LNCaP clone FGC (cell line): ENCODE measurements around the gene DNAH12.

Experiments used
- DNase-seq: peaks from one replicate; pipeline ENCODE4 v3.0.0-alpha.2; 2011; ENCODE audit warnings: low read depth
- H3K4me3 ChIP-seq: 2 replicates; pipeline ENCODE4 v1.5.1; 2011; ENCODE audit warnings: mild to moderate bottlenecking, low read depth, low read length, control low read depth
- TF ChIP-seq, protein P1 (sequence below): IDR thresholded peaks from 2 replicates; pipeline ENCODE4 v1.5.1; 2012; ENCODE audit warnings: mild to moderate bottlenecking; ENCODE audit not compliant: control insufficient read depth, insufficient read depth; ENCODE audit errors: extremely low read depth

The DNAH12 gene

DNA sequence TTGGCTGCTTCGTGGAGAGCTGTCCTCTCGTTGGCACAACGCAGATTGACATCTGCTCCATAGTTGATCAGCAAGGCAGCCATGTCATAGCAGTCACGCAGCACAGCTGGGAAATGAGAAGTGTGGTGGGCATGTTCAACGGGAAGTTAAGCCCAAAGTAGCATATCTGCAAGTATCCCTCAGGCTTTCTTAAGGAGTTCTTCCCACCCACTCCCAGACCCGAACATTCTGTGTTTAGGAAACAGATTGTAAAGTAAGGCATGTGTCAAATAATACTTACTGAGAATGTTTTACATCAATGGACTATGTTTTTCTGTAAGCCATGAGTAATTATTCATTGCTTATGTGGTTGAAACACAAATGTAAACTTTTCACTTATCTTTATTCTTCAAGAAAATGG, 260.8 kb downstream of the DNAH12 start:
- no peak overlapping the region for H3K4me3 ChIP-seq

DNA sequence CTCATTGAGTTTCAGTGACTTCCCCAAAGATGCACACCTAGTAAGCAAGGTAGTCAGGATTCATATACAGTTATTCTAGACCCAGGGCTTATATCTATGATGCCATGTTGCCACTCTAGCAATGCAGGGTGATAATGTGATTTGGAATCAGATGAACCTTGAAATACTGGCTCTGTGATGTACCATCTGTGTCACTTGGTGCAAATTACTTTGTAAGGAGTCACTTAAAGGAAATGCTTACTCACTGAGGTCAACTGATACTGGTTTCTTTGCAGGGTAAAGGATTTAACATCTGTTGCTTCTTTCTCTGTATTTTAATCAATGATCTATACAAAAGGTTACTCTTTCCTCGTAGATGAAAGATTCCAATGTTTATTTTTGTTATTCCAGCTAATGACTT, 262.4 kb downstream of the DNAH12 start:
- TF ChIP-seq, protein P1, sequence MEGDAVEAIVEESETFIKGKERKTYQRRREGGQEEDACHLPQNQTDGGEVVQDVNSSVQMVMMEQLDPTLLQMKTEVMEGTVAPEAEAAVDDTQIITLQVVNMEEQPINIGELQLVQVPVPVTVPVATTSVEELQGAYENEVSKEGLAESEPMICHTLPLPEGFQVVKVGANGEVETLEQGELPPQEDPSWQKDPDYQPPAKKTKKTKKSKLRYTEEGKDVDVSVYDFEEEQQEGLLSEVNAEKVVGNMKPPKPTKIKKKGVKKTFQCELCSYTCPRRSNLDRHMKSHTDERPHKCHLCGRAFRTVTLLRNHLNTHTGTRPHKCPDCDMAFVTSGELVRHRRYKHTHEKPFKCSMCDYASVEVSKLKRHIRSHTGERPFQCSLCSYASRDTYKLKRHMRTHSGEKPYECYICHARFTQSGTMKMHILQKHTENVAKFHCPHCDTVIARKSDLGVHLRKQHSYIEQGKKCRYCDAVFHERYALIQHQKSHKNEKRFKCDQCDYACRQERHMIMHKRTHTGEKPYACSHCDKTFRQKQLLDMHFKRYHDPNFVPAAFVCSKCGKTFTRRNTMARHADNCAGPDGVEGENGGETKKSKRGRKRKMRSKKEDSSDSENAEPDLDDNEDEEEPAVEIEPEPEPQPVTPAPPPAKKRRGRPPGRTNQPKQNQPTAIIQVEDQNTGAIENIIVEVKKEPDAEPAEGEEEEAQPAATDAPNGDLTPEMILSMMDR: no peak
- H3K4me3 ChIP-seq: no peak overlapping the region
- no peak for DNase-seq

More for the DNA sequence above, 260.8 kb downstream of the DNAH12 start:
- no peak for DNase-seq
- TF ChIP-seq, protein P1: no peak

DNA sequence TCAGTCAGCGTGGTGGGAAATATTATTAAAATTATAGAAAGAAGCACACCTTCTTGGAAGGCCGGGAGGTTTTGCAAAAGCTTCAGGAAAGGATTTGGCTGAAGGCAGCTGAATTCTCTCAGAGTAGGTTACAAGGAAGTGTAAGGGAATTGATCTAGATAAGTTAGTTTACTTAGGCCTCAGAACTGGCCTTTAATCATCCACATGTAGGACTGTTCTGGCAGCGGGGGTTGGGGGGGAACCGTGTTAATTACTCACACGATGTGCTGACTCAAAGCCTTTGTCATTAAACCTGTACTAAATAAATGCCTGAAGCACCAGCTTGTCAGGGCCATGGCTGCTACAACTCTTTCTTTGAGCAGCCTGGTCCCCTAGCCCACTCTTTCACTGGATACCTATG, 264.5 kb downstream of the DNAH12 start:
- no peak for DNase-seq
- no peak overlapping the region for H3K4me3 ChIP-seq
- TF ChIP-seq, protein P1: no peak

DNA sequence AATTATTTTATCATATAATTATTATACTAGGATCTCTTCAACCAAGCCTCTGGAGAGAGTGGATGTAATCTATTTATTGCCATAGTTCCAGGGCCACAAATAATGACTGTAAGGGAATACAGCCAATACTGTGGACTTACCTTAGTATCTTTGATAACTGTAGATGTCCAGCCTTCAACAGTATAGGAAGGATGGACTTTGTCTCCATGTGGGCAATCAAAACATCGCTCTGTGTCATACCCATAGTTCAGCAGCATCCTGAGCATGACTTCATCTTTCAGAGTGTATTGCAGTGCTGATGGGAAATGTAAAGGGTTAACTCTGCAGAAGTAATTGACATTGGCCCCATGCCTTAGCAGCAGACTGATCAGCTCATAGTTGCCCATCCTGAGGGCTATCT, 265.9 kb downstream of the DNAH12 start:
- no peak overlapping the region for H3K4me3 ChIP-seq
- TF ChIP-seq, protein P1: no peak
- DNase-seq: no peak

DNA sequence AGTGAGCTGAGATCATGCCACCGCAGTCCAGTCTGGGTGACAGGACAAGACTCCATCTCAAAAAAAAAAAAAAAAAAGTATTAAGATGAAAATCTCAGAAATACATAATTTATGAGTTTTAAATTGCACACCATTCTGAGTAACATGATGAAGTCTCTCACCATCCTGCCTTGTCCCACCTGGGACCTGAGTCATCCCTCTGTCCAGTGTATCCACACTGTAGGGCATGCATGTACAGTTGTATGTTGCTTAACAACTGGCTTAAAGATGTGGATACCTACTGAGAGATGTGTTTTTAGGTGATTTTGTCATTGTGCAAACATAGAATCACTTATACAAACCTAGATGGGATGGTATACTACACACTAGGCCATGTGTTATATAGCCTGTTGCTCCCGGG, 268.8 kb downstream of the DNAH12 start:
- H3K4me3 ChIP-seq: no peak overlapping the region
- DNase-seq: no peak
- TF ChIP-seq, protein P1: no peak

DNA sequence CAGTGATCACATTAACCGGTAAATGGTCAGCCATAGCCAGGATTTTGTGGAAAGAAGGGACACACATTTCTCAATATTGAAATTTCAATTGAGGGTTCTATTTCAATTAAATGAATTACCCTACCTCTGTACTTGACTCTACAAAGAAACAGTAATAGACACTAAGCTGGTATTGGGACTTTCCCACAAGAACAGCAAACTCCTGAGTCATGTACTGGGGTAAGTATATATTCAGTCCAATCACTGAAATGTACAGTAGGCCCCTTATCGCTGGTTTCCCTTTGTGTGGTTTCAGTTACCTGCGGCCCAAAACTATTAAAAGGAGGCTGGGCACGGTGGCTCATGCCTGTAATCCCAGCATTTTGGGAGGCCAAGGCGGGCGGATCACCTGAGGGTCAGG, 269.3 kb downstream of the DNAH12 start:
- DNase-seq: no peak
- TF ChIP-seq, protein P1: no peak
- no peak overlapping the region for H3K4me3 ChIP-seq

DNA sequence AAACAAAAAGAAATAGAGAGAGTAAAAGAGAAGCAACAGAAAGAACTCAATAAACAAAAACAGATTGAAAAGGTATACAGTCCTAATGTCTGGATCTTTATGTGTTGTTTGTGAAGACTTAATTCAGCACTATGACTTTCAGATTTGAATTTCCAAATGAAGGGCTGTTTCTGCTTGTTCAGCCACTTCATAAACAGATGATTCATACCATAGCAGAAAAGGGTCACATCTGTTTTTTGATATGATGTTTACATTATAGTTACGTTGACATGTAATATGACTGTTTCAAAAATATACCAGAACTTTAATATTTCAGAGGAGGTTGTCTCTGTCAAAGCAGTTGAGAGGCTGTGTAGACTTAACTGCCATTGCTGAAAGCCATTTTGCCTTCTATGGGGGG, 275.7 kb downstream of the DNAH12 start:
- no peak overlapping the region for H3K4me3 ChIP-seq
- no peak for DNase-seq
- TF ChIP-seq, protein P1: no peak
